Activated B cell treated with CpG ODN at 0.5 μM for 24 hours (primary cell): ENCODE data around the gene SLC25A20. TPM values are rescaled to one million over a fixed set of nuclear protein-coding genes. Genes with fewer than 3 reads are reported as not detected.

Source experiments
- ATAC-seq: fragments of 200-7000 bp; cut with Tn5 transposase; one replicate; pipeline ENCODE4 v1.10.0; 2021; ENCODE audit warnings: low read depth, mild to moderate bottlenecking, moderate library complexity
- CTCF ChIA-PET: fragments of 350-600 bp; sonication (Branson Sonifier 250); formaldehyde crosslinking; loops from one replicate; lab custom pipeline; 2021; ENCODE audit warnings: antibody characterized with exemption; lab: Charles Lee
- POLR2A ChIA-PET: fragments of 350-600 bp; sonication (Branson Sonifier 250); formaldehyde crosslinking; loops from one replicate; lab custom pipeline; 2021; ENCODE audit warnings: antibody characterized with exemption; lab: Charles Lee
- DNase-seq: peaks from one replicate; pipeline ENCODE4 v3.0.0; 2022
- H3K27ac Mint-ChIP-seq: one replicate; pipeline ENCODE4 v1.8.0; 2020; ENCODE audit warnings: mixed read lengths
- H3K27me3 Mint-ChIP-seq: one replicate; pipeline ENCODE4 v1.8.0; 2021; ENCODE audit warnings: mixed read lengths
- H3K36me3 Mint-ChIP-seq: one replicate; pipeline ENCODE4 v1.8.0; 2021; ENCODE audit warnings: low read depth, mixed read lengths
- H3K4me1 Mint-ChIP-seq: one replicate; pipeline ENCODE4 v1.8.0; 2021; ENCODE audit warnings: mixed read lengths
- H3K4me3 Mint-ChIP-seq: one replicate; pipeline ENCODE4 v1.8.0; 2020; ENCODE audit warnings: mild to moderate bottlenecking, mixed read lengths
- H3K9me3 Mint-ChIP-seq: one replicate; pipeline ENCODE4 v1.8.0; 2020; ENCODE audit warnings: mixed read lengths
- intact Hi-C: fragments of 100-400 bp; cut with micrococcal nuclease; formaldehyde crosslinking; loops from one replicate; pipeline ENCODE4 v1.15.1; 2024
- total RNA-seq: library from RNA; stranded (reverse); gene quantifications from 2 replicates; pipeline ENCODE4 v1.2.3, GENCODE V29; 2022
- TF ChIP-seq, protein P1 (sequence below): fragments of 200-600 bp; IDR thresholded peaks from one replicate; pipeline ENCODE4 v1.8.0; 2022; ENCODE audit warnings: antibody characterized with exemption, mild to moderate bottlenecking

Gene SLC25A20
- total RNA-seq, 1 donor from 2014 or later: 11.0 TPM

DNA sequence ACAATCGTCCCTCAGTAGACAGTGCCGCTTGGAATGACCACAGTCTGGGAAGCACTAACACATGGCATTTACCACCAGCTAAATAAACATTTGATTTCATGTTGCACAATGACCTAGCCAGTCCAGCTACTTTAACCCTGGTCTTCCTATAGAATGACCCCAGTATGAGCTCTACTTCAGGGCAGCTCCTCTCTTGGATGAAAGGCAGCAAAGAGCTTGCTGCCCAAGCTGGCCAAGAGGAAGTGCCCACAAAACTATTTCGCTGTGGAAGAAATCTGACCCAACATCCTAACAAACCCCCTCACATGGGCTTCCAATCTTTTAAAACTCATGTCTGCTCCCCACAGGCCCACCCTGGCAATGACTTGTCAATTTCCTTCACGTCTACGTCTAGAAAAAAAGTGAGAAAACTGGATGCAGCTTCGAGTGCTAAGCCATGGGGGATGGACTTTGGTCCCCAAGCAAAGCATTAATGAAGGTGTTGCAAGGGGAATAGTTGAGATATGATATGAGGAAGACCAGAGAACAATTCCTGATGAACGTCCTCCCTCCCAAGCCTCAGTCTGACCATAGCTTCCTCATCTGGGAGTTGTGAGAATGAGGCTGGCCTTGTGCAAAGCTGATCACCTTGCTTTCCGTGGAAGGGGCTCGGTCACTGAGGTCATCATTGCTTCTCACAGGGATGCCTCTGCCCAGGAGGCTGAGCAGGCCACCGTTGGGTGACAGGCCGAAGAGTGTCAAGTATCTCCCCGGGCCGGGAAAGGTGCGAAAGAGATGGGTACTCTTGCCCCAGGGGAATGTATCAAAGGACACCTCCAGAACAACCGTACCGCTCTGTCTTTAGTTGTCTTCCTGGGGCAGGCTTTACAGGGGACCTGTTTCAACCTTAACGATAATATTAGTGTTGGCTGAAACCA is 964 bp downstream of the SLC25A20 start:
- ATAC-seq (no peak), DNase-seq (no peak)
- CTCF ChIA-PET: interaction anchor here (0.6 kb wide), 1 partner anchor 21 kb away, joined by 5 read pairs; the partner anchor contains the start of gene ARIH2
- intact Hi-C loops: loop anchor here (1.0 to 2.0 kb wide), 3 partner anchors 21 to 181 kb away; partner anchors contain the start of genes ARIH2, IP6K2 and PRKAR2A
- peaks cover 31% of the 10 kb centered on the region for H3K4me1 Mint-ChIP-seq
- H3K4me3 Mint-ChIP-seq: peak overlapping the region; percentile 92
- H3K9me3 Mint-ChIP-seq: no peaks in the 10 kb centered on the region
- peaks cover 3% of the 10 kb centered on the region for H3K36me3 Mint-ChIP-seq
- H3K27ac Mint-ChIP-seq: peak overlapping the region; percentile 83
- no peaks in the 10 kb centered on the region for H3K27me3 Mint-ChIP-seq
- POLR2A ChIA-PET: interaction anchor here (0.6 to 3.7 kb wide), 6 partner anchors 21 to 190 kb away, joined by 3 to 36 read pairs (median 6); partner anchors contain the start of genes ARIH2, IP6K2, NDUFAF3 and PRKAR2A
- TF ChIP-seq, protein P1, sequence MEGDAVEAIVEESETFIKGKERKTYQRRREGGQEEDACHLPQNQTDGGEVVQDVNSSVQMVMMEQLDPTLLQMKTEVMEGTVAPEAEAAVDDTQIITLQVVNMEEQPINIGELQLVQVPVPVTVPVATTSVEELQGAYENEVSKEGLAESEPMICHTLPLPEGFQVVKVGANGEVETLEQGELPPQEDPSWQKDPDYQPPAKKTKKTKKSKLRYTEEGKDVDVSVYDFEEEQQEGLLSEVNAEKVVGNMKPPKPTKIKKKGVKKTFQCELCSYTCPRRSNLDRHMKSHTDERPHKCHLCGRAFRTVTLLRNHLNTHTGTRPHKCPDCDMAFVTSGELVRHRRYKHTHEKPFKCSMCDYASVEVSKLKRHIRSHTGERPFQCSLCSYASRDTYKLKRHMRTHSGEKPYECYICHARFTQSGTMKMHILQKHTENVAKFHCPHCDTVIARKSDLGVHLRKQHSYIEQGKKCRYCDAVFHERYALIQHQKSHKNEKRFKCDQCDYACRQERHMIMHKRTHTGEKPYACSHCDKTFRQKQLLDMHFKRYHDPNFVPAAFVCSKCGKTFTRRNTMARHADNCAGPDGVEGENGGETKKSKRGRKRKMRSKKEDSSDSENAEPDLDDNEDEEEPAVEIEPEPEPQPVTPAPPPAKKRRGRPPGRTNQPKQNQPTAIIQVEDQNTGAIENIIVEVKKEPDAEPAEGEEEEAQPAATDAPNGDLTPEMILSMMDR: no peak

DNA sequence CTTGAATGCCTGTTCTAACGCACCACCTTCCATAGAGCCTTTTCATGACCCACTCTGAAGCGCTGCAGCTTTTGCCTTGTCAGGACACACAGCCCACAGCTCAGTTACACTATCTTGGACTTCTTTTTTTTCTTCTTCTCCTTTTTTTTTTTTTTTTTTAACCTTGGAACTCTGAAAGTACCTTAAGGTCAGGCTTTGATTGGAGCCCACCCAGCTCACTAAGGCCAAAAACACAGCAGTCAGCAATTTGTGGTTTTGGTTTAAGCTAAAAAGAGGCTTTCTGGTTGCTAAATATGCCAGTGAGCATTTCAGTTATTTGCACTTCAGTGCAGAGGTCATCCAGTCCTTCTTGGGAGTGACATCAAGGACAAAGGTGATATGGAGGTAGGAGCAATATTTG is 1.7 kb downstream of the SLC25A20 start:
- H3K9me3 Mint-ChIP-seq: no peaks in the 10 kb centered on the region
- ATAC-seq: no peak

DNA sequence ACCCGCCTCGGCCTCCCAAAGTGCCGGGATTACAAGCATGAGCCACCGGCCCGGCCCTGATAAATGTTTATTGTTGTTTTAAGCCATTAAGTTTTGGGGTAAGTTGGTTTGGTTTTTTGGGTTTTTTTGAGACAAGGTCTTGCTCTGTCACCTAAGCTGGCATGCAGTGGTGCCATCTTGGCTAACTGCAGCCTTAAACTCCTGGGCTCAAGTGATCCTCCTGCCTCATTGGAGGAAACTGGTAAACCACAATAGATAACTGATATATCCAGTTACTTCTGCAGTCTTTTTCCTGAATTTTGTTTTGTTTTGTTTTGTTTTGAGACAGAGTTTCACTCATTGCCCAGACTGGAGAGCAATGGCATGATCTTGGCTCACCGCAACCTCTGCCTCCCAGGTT is 4.2 kb downstream of the SLC25A20 start:
- peaks cover 14% of the 10 kb centered on the region for H3K36me3 Mint-ChIP-seq
- no peaks in the 10 kb centered on the region for H3K27me3 Mint-ChIP-seq
- no peak for ATAC-seq
- no peaks in the 10 kb centered on the region for H3K9me3 Mint-ChIP-seq
- ChIA-PET CTCF (no interaction called here), POLR2A (no interaction called here)
- TF ChIP-seq, protein P1: no peak
- DNase-seq: no peak
- no peak overlapping the region for H3K27ac Mint-ChIP-seq
- intact Hi-C loops: no loop called here
- no peak overlapping the region for H3K4me3 Mint-ChIP-seq
- peaks cover 27% of the 10 kb centered on the region for H3K4me1 Mint-ChIP-seq

More for the DNA sequence above, 1.7 kb downstream of the SLC25A20 start:
- Mint-ChIP-seq H3K27me3 (no peaks in the 10 kb centered on the region), H3K27ac (no peak overlapping the region), H3K36me3 (peaks cover 5% of the 10 kb centered on the region), H3K4me1 (peaks cover 30% of the 10 kb centered on the region), H3K4me3 (no peak overlapping the region)
- intact Hi-C loops: no loop called here
- ChIA-PET CTCF (no interaction called here), POLR2A (interaction anchor here (0.6 to 3.7 kb wide), 5 partner anchors 15 to 189 kb away, joined by 3 to 36 read pairs (median 5); partner anchors contain the start of genes ARIH2 and NDUFAF3)
- no peak for DNase-seq
- TF ChIP-seq, protein P1: no peak

DNA sequence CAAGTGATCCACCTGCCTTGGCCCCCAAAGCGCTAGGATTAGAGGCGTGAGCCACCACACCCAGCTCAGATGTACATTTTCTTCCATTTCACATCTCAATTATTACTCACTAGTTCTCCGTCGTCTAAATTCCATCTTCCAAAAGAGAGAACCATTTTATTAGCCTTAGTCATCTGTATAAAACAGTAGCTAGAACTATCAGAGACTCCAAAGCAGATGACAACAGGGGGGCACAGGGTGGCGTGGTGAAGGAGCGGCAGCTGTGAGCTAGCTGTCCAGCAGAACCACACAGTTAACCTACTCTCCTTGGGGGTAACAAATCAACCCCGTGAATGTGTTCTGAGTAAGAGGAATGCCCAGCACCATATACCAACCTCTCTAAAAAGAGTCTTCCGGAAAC is 7.1 kb downstream of the SLC25A20 start:
- DNase-seq: no peak
- Mint-ChIP-seq H3K4me3 (no peak overlapping the region), H3K36me3 (peaks cover 17% of the 10 kb centered on the region), H3K27me3 (no peaks in the 10 kb centered on the region), H3K9me3 (no peaks in the 10 kb centered on the region), H3K27ac (no peak overlapping the region), H3K4me1 (no peaks in the 10 kb centered on the region)
- intact Hi-C loops: no loop called here
- CTCF ChIA-PET: no interaction called here
- TF ChIP-seq, protein P1: no peak
- no peak for ATAC-seq
- POLR2A ChIA-PET: no interaction called here

DNA sequence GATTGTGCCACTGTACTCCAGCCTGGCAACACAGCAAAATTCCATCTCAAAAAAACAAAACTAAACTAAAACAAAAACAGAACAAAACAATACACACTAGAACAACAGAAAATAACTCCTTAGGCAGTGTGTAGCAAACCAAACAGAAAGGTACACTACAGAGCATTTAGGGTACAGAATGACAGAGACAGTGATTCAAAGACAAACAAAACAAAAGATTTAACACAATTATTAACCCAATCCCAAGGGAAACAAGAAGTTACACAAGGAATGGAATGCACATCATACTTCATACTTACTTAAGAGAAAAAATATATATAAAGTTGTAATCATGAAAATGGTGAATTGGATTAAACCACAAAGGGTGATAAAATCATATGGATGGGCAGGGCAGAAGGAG is 12.9 kb downstream of the SLC25A20 start:
- no peaks in the 10 kb centered on the region for H3K27me3 Mint-ChIP-seq
- no peak overlapping the region for H3K27ac Mint-ChIP-seq
- no peaks in the 10 kb centered on the region for H3K9me3 Mint-ChIP-seq
- no peaks in the 10 kb centered on the region for H3K4me1 Mint-ChIP-seq
- H3K36me3 Mint-ChIP-seq: peaks cover 25% of the 10 kb centered on the region
- TF ChIP-seq, protein P1: no peak
- no peak overlapping the region for H3K4me3 Mint-ChIP-seq
- POLR2A ChIA-PET: no interaction called here
- intact Hi-C loops: no loop called here
- DNase-seq (no peak), ATAC-seq (no peak)
- CTCF ChIA-PET: no interaction called here
